Measurements from ENCODE around the gene TMEM87B. TPM values are rescaled to one million over a fixed set of nuclear protein-coding genes. Genes with fewer than 3 reads are reported as not detected.

The TMEM87B gene
- total and polyA plus RNA-seq, 2 of the 8 experiments (the other 6 are each of a cell fraction or from before 2014, with no cell fraction given), result 7.2 to 9.0 TPM

- TF ChIP-seq USF2 (IDR thresholded peaks at IDR 0.05; ENCODE audit: low read length) (no peak), BACH1 (IDR thresholded peaks at IDR 0.05; ENCODE audit: low read length) (no peak), SIX5 (IDR thresholded peaks at IDR 0.05; ENCODE audit: low read depth, low read length) (no peak), ASH2L (IDR thresholded peaks at IDR 0.05; ENCODE audit: low read length) (no peak), TAF1 (IDR thresholded peaks at IDR 0.05; ENCODE audit: low read depth, low read length) (no peak)
Observed at GRCh38 chr2:112087346-112088020, 32.4 kb downstream of the TMEM87B start (continued).

All from H1 (cell line).